Activated gamma-delta T cell treated with Interleukin-2 at 50 U/mL for 16 hours (primary cell): ENCODE data around the gene EEA1.
"Not testable (repeated sequence)": the region's sequence is repeated elsewhere in the genome, so short reads cannot be mapped to it uniquely, and the experiment has no call there.

Source experiments
- DNase-seq: peaks from one replicate; pipeline ENCODE4 v3.0.0-alpha.2; 2020

Gene EEA1

DNA sequence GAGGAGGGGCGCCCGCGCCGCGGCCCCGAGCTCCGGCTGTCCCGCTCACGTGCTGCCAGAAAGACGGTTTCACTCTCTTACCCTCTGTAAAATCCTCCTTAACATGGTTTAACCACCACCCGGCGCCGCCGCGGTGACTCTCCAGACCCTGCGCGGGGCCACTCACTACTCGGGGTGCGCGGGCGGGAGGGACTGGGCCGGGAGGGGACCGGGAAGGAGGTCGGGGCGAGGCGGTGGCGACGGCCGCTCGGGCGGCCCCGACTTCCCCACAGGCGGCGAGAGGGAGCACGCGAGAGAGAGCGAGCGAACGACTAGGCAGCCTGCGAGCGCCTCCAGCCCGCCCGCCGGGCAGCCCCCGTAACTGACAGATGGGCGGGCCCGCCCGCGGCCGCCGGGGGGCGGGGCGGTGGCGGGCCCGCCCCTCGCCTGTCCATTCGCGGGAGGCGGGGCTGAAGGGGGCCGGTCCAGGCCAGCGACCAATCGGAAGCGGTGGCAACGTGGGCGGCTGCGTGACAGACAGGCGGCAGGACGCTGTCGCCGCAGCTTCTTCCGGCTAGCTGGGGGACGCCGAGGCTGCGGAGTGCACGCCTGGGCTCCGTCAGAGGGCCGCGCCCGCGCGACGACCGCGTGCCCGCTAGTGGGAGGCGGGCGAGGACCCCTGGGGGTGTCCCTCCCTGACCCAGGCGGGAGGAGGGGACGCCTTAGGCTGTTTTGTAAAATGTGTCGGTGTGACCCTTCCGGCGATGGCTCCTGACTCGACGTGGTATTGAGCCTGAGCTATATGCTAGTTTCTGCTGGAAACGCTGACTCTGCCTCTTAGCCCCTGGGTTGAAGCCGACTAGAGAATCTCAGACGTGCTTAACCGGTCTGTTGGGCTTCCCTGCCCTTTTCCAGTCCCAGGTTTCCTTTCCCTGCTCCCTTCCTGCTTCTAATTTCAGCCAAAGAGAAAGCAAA lies at the start of gene EEA1:
Gene EEA1, minus strand, starts transcription at position 334 of the 954 bp plus-strand sequence. Its CDS starts 229 bp downstream, at position 105.
- DNase-seq = peak; percentile 95

DNA sequence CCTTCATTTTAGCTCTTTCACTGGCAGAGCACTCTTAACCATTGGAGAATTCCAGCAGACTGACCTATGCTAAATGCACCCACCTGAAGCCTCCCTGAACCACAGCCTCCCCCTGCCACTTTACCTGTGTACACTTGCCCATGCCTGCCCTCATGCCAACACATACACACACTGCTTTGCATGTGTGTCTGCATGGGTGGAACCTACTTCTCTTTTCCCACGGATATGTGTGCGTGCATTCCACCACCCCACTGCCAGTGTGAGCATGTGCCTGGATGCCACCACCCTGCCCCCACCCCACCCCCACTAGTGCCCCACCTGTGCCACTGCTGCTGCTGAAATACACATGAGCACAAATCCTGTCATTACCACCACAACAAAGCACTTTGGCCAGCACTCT lies 49.5 kb upstream of the EEA1 start:
- no peak for DNase-seq

DNA sequence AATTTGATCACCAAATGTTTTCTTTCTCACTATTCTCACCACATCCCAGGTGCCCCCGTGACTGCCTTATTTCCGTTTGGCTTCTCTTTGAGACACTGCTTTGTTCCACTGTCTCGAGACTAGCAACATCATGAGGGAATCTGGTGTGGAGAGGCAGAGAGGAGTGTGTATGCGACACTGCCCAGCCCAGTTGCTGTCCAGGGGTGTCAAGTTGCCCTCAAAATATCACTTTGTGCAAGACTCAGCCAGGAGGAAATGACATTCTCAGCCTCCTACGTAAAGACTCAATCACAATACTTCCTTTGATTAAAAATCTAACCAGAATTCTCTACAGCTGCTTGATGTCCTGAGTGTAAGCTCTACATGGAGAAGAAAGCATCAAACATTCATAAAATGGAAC lies 48.2 kb upstream of the EEA1 start:
- DNase-seq = no peak

DNA sequence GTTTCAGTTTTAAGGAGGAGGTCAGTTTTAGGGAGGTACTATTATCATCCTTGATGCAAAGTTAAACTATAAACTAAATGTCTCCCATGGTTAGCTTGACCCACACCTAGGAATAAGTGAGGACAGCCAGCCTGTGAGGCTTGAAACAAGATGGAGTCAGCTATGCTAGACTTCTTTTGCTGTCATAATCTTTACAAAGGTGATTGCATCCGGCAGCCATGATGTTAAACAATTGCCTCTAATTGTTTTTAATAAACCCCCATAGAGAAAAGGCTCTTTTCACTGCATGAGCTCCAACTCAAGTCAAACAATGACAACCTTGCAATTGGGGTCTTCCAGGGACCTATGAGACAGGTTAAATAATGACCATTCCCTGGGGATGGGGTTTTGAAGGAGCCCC lies 45.7 kb upstream of the EEA1 start:
- DNase-seq = no peak

- no peak for DNase-seq
These were observed 44.5 kb upstream of the EEA1 start for GRCh38 chr12:92973614-92974013.

- no peak for DNase-seq
These were observed 42.9 kb upstream of the EEA1 start for GRCh38 chr12:92971859-92972524.

DNA sequence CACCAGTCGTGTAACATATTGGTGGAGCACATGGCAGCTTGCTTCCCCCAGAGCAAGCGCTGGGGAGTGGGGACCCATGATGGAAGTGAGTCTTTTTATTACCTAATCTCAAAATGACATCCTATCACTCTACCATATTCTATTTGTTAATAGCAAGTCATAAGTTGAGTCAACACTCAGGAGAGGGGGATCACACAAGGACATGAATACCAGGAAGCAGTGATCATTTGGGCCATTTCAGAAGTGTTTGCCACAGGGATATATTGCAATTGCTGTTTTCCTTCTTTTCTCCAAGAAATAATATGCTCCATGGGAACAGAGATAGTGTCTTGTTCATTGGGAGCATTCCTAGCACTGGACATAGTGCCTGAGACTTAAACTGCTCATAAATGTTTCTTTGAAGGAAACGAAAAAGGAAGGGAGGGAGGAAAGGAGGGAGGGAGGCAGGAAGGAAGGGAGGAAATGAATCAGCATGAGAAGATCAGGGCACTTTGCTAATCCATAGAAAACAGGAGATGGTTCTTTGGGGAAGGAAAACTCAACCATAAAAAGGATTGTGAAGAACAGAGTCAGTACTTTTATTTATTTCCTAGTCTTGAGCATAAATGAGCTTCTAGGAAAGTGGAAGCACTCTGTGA lies 39.2 kb upstream of the EEA1 start:
- DNase-seq = no peak

DNA sequence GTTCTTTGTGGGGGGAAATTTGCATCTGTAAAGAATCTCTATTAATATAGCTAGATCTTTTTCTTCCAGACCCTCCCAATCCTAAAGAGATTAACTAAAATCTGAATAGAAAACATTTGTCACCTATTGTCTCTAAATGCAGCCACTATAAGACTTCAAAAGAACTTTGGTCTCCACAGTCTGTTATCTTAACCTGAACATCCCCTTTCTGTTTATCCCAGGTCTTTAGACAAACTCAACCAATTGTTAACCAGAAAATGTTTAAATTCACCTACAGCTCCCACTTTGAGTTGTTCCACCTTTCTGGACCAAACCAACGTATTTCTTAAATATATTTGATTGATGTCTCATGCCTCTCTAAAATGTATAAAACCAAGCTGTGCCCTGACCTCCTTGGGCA lies 35.3 kb upstream of the EEA1 start:
- not testable (repeated sequence) for DNase-seq

- no peak for DNase-seq
These were observed 32.9 kb upstream of the EEA1 start for GRCh38 chr12:92961949-92962348.

- DNase-seq = no peak
These were observed 27.0 kb upstream of the EEA1 start for GRCh38 chr12:92955997-92956663.

- DNase-seq = no peak
These were observed 24.7 kb upstream of the EEA1 start for GRCh38 chr12:92953747-92954146.

- DNase-seq = no peak
These were observed 23.3 kb upstream of the EEA1 start for GRCh38 chr12:92952394-92952793.

GRCh38 chr12:92951006-92951405 lies 21.9 kb upstream of the EEA1 start:
- DNase-seq = no peak

DNA sequence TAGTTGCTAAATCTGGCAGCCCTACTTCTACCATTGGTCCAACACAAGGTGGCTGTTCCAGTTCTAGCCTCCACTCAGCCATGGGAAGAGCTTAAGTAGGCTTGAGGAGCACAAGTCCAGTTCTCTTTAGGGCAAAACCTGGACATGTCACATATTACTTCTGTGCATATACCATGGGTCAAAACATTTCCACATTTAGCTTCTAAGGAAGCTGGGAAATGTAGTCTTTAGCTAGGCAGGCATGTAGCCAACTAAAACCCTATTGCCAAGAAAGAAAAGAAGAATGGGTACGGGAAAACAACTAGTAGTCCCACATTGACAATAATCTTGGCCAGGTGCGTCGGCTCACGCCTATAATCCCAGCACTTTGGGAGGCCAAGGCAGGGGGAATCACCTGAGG lies 20.9 kb upstream of the EEA1 start:
- DNase-seq = no peak

- DNase-seq = no peak
These were observed 20.4 kb upstream of the EEA1 start for GRCh38 chr12:92949466-92949865.

DNA sequence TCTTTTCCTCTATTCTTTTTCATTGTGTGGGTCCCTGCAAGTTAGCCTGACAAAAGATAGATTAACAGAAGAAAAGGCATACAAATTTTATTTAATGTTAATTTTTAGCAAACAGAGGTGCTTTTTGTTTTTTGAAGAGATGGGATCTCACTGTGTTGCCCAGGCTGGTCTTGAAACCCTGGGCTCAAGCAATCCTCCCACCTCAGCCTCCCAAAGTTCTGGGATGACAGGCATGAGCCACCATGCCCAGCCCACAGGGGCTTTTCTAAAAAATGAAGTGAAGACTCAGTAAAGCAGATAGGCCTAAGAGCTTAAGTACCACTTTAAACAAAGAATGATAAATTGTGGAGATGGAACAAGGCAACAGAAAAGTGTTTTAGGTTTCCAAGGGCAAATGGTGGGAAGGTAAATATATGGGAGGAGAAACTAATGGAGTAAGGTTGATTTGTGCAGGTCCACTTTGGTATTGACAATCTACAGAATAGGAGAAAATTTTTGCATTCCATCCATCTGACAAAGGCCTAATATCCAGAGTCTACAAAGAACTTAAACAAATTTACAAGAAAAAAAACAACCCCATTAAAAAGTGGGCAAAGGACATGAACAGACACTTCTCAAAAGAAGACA lies 18.6 kb upstream of the EEA1 start:
- no peak for DNase-seq

GRCh38 chr12:92945659-92946220 lies 16.6 kb upstream of the EEA1 start:
- DNase-seq = no peak

GRCh38 chr12:92943482-92944250 lies 14.6 kb upstream of the EEA1 start:
- DNase-seq = no peak

DNA sequence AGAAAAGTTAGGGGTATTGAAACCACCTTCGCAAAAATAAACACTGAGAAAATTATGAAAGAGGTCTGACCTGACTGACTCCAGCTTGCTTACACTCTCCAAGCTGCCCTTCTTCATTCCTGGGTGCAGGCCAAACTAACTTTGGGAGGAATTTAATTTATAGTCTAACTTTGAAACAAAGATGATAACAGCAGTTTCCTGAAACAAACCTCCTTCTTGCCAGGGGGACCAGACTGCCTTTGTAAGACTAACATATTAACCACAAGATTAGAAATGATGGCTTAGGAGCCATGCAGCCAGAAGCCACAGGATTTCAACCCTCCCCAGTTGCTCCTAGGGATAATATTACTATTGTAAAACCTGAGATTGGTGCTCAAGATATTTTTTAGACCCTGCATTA lies 13.8 kb upstream of the EEA1 start:
- no peak for DNase-seq

DNA sequence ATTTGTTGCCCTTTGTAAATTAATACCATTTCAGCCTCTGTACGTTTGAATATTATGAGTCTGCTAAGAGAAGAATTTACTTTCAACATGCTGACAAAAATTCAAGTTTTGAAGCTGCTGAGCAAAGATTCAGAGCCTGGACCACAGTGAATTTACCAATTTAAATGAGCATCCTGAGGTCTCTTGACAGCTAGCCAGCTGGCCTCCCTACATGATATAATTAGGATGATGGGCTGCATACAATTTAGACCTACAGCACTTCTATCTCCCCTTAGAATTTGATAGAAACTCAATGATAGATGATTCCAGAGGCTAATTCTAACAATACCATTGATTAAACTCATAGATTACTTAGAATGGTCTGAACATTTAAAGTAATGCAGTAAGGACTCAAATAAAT lies 10.0 kb upstream of the EEA1 start:
- no peak for DNase-seq

DNA sequence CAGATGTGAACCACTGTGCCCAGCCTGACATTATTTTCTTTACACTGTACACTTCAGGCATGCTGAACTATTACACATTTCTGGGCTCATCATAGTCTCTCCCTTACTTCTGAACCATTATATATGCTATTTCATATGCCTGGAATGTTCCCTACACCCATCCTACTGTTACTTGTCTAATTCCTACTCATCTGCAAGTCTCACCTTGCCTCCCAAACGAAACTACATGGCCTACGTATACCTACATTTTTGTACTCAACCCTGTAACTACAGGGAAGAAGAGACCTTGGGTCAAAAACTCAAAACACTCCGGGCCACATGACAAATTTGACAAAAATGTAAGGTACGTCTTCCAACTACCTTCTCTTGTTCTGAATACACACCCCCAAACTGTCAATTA lies 9.5 kb upstream of the EEA1 start:
- DNase-seq = no peak

DNA sequence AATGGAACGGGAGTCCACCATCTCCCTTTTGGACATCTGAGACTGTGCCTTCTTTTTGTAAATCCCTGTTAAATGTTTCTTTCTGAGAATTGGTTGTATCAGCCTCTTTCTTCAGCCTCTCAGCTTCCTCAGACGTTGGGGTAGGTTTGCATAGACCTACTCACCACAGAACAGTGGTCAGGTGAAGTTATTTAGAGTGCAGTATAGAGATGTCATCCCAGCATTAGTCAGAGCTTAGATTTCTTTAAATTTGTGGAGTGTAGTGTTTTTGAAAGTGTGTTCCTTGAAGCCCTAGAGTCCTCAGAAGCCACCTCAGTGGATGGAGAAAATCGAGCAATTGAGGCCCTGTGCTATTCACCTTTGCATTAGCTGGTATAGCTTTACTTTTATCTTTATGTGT lies 8.9 kb upstream of the EEA1 start:
- DNase-seq = no peak
